Measurements from ENCODE around the gene TBC1D19.

TBC1D19 gene

DNA sequence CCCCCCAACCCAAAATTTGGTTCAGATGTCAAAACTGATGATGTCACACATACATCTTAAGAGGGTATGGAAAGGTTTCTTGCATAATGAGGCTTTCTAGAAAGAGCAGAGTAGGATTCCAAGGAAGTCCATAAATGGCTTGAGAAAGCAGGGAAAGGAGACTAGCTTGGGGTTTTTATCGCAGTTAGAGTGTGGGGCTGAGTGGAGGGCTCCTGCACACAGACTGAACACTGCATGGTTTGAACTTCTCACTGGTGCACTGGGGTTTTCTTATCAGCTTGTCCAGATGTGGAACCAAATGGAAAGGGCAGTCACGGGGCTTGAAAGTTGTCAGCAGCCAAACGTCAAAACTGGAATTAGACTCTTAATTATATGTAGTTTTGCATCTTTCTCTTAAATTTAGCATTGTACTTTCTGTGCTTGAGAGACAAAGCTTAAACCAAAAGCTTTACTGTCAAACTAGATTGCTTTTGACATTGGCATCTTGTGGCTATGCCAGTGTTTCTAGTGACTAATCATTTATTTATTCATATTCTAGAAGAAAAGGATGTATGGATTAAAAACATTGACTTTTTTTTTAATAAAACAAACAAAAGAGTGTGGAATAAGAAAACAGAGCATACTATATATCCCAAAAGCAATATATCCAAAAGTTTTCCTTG, 198.4 kb downstream of the TBC1D19 start:
- DNase-seq (ENCODE audit: low read depth in 2 of 2), result no peak

DNA sequence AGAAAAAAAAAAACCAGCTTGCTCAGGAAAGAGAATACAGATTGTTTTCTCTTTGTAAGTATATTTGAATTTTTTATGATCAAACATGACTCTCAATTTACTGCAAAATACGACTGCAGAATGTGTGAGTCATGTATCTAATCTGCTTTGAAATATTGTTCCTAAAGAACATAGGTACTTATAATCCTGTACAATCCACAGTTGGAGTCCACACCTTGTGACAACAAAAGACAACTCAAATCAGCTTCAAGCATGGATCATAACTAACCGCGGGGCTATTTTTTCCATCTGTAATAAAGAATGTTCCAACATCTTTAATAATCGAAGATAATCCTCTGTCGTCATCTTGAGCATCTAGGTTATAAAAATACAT, 198.9 kb downstream of the TBC1D19 start:
- no peak for DNase-seq (ENCODE audit: low read depth in 2 of 2)

DNA sequence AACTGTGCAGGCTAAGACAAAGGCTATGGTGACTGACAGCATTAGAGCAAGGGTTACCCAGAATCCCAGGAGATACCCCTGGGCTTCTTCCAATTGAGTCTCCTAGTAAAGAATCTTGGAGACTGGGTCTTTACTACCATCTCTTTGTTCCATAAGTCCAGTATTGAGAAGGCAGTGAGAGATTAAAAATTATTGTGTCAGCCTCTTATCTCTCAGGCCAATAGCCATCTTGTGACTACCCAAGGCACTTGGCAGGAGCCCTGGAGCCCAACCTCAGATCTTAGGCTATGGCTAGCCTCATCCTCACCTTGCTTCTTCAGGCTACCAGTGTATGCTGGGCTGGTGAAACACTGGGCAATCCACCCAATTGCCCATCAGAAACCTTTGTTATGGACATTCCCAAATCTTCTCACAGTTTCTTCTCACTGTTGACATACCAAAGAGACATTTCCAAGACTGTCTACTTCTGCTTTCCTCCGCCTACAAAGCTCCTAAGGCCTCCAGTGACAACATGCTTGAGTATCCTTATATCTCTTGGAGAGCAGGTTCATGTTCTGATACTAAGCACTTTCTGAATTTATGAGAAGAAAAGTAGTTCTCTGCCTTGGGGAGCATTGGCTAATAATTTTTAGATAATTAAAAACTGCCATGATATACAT, 200.5 kb downstream of the TBC1D19 start:
- DNase-seq (ENCODE audit: low read depth in 2 of 2), result no peak

DNA sequence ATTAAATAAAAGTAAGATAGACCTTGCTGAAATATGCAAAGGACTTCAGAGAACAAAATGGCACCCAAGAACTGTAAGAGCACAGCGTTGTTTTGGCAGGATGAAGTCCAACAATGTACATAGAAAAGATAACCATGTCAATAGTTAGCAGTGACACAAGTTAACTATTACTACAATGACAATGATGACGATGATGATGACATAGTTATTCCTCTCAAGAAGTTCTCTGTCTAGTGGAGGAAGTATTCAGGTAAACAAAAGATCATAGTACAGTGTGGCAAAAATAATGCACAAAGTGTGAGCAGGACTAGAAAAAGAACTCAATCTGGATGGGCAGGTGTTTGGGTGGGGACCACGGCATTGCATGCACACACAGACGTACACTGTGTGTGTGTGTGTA, 201.4 kb downstream of the TBC1D19 start:
- DNase-seq (ENCODE audit: low read depth in 2 of 2), result no peak

DNA sequence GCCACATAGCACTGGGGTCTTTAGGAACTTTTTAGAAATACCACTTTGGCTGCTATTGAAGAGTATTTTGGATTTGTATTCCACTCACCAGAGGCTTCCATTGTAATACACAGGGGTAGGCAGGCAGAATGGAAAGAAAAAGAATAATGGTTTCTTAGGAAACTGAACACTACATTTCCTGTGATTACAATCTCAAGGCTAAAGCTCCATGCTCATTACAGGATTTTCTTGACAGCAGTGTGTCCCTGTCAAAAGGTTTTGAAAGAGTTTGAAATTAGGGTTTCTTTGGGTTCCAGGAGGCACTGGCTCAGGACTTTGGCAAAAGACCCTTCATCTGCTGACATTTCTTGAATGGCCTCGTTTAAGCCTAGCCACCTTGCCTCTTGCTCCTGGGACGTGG, 201.9 kb downstream of the TBC1D19 start:
- no peak for DNase-seq (ENCODE audit: low read depth in 2 of 2)

DNA sequence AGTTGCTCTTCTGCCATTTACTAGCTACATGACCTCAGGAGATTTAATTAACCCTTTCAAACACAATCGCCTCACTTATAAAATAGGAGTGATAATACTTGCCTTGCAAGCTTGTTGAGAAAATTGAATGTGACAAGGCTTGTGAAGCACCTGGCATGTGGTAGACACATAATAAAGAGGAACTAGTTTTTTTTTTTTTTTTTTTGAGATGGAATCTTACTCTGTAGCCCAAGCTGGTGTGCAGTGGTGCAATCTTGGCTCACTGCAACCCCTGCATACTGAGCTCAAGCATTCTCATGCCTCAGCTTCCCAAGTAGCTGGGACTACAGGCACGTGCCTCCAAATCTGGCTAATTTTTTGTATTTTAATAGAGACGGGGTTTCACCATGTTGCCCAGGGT, 203.0 kb downstream of the TBC1D19 start:
- DNase-seq (ENCODE audit: low read depth in 2 of 2), result no peak

DNA sequence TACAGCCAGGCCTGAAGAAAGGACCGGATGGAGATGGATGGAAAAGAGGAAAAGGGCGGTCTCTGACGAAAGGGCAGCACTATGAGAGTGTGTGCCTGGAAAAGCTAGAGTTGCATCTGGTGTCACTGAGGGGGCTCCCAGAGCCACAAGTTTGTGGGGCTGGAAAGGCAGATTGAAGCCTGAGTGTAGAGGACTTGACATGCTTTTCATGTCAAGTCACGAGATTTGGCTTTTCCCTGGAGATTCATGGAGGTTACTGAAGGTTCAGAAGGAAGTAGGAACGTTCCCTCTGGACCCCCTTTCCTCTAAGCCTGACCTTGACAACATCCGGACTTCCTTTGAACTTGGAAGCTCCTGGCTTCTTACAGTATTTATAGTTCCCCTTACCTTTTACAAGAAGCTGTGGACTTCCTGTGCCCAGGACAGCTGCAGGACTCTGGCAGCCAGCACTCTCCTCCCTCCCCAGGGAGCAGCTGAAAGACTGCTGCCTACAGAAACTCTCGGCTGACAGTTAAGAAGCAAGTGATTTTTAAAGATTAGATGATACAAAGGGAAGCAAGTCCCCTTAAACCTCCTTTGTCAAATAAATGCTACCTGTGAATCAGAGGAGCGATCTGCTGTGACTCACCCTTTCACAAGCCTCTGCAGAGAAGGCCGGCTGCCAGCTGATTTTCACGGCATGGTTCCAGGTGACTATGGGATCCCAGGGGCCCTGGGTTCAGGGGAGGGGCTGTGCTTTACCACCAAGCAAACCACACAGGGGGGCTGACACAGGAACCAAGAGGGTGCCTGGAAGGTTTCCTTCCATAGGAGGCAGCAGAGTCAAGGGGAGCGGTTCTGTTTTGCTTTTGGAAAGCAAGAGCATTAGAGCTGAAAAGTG, 203.8 kb downstream of the TBC1D19 start:
- DNase-seq (ENCODE audit: low read depth in 2 of 2), result no peak

DNA sequence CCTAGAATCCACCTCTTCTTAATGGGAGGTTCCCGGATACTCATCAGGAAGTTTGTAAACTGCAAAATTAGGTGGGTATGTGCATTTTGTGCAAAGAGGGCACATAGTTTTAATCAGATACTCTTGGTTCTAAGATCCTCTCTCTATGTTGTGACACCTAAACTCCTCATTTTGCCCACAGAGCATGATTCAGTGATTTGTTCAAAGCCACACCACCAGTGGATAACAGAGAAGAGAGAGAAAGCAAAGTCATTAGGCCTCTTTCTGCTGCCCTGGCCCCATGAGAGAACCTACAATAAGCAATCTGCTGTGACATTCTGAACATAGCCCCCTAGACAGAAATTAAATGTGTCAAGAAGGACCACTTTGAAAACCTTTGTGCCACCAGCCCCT, 204.5 kb downstream of the TBC1D19 start:
- DNase-seq (ENCODE audit: low read depth in 2 of 2), result no peak

DNA sequence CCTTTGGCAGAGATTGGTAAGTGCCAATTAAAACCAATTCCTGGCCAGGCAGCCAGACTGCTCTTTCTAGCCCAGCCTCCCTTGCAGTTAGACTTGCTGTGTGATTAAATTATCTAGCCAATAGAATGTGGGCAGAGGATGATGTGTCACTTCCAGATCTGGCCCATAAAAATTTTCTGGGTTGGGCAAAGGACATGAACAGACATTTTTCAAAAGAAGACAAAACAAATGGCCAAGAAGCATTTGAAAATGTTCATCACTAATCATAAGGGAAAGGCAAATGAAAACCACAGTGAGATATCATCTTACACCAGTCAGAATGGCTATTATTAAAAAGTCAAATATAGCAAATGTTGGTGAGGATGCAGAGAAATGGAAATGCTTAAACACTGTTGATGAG, 205.3 kb downstream of the TBC1D19 start:
- DNase-seq (ENCODE audit: low read depth in 2 of 2), result no peak

DNA sequence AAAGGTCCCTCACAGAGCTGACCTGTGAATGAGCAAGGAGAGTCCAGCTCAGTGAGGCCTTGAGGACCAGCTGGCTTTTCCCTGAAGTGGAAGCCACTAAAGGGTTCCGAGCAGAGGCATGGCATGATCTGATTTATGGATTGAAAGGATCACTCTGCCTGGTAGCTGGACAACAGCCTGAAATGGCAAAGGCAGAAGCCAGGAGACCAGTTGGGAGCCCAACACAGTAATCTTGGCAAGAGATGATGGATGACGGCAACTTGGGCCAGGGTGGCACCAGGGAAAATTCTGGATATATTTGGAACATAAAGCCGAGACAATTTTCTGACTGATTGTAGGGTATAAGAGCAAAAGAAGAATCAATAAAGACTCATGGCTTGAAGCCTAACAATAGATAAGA, 207.5 kb downstream of the TBC1D19 start:
- no peak for DNase-seq (ENCODE audit: low read depth in 2 of 2)

DNA sequence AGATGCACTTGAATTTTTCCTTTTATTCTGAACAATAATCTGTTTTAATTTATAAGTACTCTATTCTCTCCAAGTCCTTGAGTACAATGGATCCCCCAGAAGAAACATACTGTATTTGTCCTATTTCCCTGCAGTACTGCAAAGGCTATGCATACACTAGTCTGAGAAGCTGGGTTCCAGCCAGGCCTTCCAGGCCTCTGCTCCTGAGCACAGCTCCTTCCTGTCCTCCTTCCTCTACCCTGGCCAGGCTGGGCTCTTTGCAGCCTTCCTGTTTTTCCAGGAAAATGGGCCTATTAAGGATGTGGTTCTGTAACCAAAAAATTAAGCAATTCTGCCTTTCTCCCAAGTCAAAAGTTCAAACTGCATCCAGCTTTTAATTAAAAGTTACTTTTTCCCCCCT, 208.8 kb downstream of the TBC1D19 start:
- DNase-seq (ENCODE audit: low read depth in 2 of 2), result no peak

DNA sequence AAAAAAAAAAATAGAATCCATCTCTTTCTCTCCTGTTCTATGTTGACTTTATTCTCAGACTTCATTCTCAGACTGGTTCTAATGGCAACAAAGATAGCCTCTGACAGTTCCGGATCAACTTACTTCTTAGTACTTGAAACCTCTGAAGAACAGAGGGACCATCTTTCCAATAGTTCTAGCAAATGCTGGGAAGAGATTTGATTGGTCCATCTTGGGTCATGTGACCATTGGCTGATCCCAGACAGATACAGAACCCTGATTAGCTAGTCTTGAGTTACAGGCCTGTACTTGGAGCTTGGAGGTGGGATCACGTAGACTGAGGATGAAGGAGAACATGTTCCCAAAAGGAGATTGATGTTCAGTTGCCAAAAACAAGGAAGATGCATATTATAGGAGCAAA, 209.9 kb downstream of the TBC1D19 start:
- DNase-seq (ENCODE audit: low read depth in 2 of 2), result no peak

DNA sequence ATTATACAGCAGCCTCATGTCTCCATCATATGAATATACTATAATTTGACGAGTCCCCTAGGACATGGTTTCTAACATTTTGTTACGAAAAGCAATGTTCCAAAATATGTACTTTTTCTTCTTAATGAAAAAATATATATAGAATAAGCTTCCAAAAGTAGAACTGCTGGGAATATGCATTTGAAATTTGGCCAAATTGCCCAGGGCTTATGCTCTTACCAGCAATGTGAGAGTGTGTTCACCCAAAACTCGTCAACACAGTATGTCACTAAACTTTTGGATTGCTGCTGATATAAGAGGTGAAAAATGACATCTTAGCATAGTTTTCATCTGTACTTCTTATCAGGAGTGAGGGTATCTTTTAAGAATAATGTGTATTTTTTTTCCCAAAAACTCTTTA, 212.2 kb downstream of the TBC1D19 start:
- no peak for DNase-seq (ENCODE audit: low read depth in 2 of 2)

DNA sequence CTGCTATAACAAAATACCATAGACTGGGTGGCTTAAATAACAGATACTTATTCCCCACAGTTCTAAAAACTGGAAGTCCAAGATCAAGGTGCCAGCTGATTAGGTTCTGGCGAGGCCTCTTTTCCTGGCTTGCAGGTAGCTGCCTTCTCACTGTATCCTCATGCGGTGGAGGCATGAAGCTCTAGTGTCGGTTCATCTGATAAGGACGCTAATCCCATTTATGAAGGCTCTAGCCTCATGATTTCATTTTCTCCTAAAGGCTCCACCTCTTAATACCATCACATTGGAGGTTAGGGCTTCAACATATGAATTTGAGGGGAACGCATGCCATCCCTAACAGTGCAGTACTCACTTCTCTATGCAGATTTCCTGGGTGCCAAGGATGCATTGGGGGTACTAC, 218.9 kb downstream of the TBC1D19 start:
- DNase-seq (ENCODE audit: low read depth in 2 of 2), result no peak

DNA sequence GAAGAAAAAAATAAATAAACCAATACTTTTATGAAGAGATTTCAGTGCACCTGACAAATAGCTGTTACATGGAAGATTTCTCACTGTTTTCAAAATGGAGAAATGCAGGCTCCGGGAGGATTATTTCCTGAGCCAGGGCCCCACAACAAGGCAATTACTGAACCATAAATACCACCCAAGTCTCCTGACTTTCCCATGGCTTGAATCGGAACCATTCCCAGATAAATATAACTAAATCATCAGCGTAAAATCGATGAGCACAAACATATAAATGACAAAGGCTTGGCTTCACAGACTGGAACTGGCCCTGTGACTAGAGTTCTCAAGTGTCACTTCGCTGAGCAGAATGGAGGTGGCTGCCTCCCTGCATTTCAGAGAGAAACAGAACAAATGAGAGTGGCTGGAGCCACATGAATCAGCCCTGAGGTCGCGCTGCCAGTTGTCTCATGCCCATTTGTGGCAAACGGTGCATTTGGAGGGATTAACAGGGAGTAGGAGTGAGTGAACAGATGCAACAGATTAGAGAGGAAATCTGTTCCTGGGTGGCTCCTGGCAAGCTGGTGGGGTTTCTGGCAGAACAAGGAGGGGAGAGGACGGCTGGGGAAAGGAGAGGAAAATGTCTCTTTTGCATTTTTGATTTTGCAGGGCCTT, 219.5 kb downstream of the TBC1D19 start:
- DNase-seq (ENCODE audit: low read depth in 2 of 2), result no peak

DNA sequence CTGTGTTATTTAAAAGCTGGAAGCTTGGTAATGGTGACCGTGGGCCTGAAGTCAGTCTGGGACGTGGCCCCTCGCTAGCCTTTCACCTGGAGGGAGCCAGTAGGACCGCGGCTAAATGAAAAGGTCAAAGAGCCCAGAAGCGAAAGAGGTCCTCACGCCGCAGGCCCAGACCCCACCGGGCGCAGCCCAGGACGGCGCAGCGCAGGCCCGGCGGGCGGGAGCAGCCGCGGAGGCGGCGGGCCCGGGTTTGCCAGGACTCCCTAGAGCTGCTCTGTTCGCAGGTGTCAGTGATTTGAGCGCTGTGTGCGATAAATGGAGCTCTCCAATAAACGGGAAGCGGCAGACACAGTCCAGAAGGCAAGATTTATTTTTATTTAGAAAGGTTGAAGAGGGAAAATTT, 220.6 kb downstream of the TBC1D19 start:
- DNase-seq (ENCODE audit: low read depth in 2 of 2), result no peak

DNA sequence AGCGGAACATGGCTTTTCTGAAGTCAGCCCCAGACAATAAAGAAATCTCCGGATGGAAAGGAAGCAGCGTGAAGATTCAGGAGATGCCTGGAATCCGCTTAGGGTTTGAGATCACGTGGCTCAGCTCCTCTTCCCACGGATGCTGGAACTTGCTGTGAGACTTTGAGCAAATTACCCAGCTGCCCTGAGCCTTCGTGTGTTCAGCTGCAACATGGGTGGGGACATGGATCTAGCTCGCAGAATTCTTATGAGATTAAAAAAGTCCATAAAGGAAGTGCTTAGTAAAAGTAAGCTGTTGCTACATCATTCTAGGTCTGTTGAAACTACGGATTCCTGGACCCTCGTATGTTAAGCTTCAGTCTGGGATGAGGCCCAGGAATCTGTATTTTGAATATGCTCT, 221.0 kb downstream of the TBC1D19 start:
- DNase-seq (ENCODE audit: low read depth in 2 of 2), result no peak
